ENCODE results near the gene U2AF2.

Gene U2AF2

DNA sequence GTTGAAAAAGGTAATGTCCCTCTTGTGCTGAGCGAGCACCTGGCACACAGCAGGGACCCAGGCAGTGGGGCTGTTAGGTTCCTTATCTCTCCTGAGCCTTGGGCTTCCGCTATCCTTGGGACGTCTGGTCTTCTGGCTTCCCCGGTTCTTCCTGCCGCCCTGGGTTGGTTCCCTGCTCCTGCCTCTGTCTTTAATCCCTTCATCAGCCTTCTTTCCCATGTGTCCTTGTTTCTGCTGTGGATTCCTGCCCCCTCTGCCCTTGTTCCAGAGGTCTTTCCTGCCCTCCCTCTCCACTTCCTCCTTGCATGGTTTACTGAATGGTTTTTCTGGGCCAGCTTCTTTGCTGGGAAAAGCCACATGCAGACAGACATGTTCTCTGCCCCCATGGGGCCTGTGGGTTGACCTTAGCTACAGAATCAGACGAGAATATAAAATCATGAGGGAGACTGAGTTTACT, 22.8 kb downstream of the U2AF2 start:
- DNase-seq, result no peak

DNA sequence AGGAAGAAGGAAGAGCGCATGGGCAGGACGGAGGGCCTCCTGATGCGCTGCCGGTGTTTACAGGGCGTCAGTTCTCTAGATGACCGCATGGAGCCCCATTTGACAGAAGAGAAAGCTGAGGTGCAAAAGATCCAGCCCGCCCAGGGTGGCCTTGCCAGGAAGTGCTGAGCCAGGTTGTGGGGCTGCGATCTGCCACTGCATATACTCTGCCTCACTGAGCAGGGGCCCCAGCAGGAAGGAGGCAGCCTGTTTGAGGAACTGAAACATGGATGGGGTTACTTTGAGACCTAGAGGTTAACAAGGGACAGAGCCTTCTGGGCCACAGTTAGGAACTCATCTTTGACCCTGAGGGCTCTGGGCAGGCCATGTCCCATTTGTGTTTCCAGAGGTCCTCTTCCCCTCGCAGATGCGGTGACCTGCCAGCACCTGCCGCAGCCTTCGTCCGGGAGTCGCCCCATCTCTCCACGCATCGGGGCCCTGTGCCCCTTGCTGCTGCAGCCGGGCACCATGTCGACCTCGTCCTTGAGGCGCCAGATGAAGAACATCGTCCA, 23.4 kb downstream of the U2AF2 start:
- no peak for DNase-seq

GRCh38 chr19:55679343-55680257, 24.8 kb downstream of the U2AF2 start:
- no peak for DNase-seq

DNA sequence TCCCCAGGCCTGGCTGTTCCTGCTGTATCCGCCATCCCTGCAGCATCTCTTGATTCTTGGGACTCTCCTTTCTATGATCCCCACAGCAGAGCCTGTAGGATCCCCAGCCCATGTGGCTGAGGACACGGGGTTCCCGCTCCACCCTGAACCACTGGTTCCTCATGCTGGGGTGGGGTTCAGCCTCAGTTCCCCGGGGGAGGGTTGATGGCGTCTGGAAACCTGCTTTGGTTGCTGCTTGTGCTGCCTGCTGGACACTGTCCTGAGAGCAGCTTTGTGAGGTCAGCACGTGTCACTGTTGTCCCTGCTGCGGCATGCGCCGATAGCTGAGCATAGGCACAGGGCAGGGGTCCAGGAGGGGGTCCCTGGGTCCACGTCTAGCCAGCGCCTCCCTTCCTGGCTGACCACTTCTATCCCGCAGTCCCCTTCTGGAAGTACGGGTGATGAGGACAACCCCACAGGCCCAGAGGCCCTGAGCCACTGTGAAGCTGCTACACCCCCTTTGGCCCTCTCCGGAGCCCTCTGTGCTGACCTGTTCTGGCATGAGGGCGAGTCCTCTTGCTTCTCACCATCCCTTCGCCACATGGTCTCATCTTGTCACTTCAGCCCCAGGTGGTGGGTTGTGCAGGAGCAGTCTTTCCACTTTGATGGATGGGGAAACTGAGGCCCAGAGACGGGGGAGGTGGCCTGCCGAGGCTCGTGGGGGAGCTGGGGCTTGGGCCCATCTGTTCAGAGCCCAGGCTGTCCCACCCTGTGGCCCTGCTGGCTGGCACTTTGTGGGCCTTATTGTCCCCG, 25.7 kb downstream of the U2AF2 start:
- DNase-seq, result no peak

GRCh38 chr19:55681131-55682092, 26.6 kb downstream of the U2AF2 start:
- DNase-seq, result no peak

- no peak for DNase-seq
These were observed 28.8 kb downstream of the U2AF2 start for GRCh38 chr19:55683449-55684261.

DNA sequence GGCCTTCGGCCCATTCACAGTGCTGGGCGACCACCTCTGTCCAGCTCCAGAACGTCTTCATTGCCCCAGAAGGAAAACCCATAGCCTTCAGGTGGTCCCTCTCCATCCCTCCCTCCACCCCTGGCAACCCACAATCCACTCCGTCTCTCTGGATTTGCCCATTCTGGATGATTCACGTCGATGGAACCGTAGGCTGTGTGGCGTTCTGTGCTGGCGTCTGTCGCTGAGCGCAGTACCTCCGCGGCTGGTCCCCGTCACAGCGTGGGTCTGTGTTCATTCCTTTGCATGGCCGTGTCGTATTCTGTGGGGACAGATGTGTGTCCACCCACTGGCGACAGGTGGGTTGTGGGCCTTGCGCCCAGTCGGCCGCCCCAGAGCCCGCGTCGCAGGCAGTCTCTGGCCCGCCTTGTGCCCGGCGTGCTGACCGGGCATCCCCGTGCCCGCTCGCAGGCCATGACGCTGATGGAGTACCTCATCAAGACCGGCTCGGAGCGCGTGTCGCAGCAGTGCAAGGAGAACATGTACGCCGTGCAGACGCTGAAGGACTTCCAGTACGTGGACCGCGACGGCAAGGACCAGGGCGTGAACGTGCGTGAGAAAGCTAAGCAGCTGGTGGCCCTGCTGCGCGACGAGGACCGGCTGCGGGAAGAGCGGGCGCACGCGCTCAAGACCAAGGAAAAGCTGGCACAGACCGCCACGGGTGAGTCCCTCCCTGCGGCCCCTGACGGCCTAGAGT, 30.3 kb downstream of the U2AF2 start:
- DNase-seq, result no peak

GRCh38 chr19:55685776-55686175, 30.9 kb downstream of the U2AF2 start:
- DNase-seq, result no peak

DNA sequence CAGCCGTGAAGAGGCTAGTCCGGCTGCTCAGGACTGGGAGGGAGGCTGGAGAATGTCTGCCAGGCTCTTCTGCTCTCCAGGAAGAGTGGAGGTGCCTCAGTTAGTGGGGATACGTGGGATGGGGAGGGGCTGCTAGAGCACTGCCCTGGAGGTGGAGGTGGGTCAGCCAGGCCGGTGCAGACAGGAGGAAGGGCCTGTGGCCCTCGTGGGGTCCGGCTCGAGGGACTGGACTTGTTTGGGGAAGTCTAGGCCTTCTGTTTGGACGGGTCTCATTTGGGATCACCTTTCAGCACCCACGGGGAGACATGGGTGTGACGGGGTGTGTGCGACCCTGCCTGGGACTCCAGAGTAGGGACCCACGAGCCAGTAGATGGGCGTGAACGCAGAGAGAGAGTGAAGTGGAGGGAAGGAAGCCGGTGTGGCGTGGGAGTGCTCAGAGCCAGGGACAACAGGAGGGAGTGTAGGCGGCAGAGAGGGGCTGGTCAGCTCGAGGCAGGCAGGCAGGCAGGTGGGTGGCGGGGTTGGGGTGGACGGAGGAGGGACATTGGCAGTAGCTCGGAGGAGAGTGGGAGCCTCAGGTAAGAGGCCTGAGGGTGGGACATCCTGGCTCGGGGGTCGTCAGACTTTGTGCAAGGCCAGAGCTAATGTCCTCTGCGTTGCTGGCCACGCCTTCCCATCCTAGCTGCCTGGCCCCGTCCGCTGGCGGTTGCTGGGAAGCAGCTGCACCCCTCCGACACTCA, 31.6 kb downstream of the U2AF2 start:
- DNase-seq, result no peak

DNA sequence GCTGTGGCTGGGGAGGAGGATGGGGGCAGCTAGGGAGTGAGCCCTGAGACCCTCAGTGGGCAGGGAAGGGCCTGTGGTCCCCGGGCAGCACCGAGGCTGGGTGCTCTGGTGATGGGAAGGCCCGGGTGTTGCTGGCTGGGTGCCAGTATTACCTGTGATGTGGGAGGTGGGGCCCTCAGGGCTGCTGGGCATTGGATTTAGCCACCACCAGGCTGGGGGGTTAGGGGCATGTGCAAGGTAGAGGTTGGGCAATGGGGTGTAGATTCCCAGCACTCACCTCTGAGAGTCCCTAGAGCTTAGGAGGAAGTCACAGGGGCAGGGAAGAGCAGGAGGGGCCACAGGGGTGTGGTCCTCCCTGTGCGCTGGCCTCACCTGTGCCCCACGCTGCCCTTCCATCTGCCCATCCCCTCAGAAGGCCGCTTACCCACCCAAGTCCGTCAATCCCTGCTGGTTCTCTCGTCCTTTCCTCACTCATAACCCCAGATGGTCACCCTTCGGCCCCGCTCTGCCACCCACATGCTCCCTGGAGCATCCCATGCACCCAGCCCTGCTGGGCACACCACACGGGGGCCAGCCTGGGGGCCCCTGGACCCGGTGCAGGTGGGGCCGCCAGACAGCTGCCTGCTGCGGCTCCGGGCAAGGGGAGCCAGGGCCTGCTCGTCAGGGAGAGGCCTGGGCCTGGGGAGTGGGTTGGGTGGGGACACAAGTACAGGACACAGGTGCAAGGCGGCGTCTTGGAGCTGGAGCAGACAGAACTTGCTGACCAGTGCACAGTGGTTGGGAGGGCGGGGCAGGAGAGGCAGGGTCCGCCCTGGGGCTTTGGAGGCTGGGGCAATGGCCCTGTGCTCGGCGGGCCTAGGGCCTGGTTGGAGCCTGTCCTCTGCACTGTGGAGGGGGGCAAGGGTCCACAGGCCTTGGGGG, 32.7 kb downstream of the U2AF2 start:
- no peak for DNase-seq

DNA sequence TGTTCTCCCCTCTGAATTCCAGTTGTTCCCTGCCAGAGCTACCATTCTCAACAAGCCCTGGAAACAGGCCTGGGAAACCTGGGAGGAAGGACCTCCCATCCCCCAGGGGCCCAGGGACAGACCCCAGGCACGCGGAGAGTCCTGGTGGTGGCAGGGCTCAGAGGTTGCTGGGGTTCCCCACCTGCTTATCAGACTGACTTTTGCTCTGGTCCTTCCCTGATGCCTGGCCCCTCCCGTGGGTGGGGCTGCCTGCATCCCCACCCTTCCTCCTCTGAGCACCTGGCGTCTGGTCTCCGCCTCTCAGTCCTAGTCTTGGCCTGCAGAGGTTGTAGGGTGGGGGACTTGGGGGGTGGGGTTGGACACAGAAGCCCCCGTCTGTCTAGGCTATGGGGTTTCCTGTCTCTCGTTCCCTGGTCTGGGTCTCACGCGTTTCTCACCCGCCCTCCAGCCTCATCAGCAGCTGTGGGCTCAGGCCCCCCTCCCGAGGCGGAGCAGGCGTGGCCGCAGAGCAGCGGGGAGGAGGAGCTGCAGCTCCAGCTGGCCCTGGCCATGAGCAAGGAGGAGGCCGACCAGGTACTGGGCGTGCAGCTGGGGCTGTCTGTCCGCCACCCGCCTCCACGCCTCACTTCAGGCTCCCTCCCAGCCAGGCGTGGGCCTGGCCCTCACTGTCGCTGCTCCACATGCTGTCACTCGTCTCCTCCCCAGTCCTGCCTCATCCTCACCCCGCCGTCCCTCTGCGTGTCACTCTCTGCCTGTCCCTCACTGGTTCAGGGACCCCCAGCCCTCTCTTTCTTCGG, 33.8 kb downstream of the U2AF2 start:
- peak; percentile 16 for DNase-seq

- no peak for DNase-seq
These were observed 34.7 kb downstream of the U2AF2 start for GRCh38 chr19:55689411-55690108.

DNA sequence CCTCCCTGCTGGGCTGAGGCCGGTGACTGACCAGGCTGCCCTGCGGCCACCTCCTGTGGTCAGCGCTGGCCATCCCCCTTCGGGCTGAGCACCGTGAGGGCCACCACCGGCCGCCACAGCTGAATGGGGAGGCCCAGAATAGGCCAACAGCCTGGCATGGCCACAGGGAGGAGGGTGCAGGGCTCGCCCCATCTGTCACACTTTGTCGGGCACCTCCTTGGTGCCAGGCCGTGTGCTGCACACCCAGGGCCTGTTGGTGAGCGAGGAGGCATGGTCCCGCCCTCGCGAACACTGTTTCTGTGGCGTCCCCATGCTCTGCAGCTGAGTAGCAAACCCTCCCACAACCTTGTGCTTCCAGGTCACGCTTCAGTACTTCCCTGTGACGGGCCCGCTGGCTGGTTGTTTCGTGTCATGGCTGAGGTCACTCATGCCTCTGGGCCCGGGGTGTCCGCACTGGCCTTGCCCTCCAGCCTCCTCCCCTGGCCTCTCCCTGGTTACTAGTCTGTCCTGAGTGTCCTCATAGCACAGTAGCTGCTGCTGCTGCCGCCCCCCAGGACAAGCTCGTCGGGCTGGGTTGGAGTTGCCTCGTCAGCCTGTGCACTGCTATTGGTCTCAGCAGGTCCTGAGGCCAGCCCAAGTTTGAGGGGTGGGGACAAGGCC, 35.4 kb downstream of the U2AF2 start:
- DNase-seq, result no peak

GRCh38 chr19:55690769-55691545, 36.1 kb downstream of the U2AF2 start:
- no peak for DNase-seq

- no peak for DNase-seq
These were observed 37.0 kb downstream of the U2AF2 start for GRCh38 chr19:55691561-55692481.

All from retina (tissue), 1 donor.